ENCODE measurements around the gene NEK4. TPM values are rescaled to one million over a fixed set of nuclear protein-coding genes. Genes with fewer than 3 reads are reported as not detected.

Gene NEK4
- total RNA-seq, 1 experiment from 2014 or later: 40.5 TPM

DNA sequence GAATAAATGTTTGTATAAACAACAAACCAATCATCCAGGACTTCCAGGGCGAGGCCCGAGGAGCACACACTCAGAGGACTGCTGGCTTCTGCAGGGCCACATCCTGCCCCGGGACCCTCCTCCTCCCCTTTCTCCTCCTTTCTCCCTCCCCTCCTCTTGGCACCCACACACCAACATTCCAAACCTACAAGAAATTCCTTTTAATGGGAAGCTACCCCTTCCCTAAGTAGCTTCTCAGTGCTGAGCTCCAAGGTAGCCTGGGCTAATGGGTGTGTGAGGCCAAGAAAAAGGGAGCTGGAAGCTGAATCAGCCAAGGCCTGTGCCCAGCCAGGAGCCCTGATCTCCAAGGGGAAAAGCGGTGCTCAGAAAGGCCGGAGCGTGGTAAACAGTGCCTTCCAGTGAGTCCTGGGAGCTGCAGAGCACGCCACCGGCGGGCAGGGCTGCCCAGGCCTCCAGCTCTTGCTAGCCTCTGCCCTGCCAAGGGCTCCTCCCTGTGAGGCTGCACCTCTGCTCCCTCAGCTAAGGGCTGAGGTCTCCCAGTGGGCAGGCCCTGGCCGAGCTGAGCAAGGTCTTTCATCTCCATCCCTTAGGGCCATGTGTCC is 27.7 kb upstream of the NEK4 start:
- no peaks in the 10 kb centered on the region for H3K36me3 Mint-ChIP-seq (ENCODE audit: insufficient read depth, unreplicated experiment)
- no peaks in the 10 kb centered on the region for H3K9me3 Mint-ChIP-seq (ENCODE audit: unreplicated experiment)
- no peaks in the 10 kb centered on the region for H3K27me3 Mint-ChIP-seq (ENCODE audit: insufficient read depth, unreplicated experiment)
- DNase-seq: no peak
- peaks cover 8% of the 10 kb centered on the region for H3K4me1 Mint-ChIP-seq (ENCODE audit: low read depth, unreplicated experiment)
- BruUV-seq (replicated peaks): no TSS peak
- TF ChIP-seq, protein P1, sequence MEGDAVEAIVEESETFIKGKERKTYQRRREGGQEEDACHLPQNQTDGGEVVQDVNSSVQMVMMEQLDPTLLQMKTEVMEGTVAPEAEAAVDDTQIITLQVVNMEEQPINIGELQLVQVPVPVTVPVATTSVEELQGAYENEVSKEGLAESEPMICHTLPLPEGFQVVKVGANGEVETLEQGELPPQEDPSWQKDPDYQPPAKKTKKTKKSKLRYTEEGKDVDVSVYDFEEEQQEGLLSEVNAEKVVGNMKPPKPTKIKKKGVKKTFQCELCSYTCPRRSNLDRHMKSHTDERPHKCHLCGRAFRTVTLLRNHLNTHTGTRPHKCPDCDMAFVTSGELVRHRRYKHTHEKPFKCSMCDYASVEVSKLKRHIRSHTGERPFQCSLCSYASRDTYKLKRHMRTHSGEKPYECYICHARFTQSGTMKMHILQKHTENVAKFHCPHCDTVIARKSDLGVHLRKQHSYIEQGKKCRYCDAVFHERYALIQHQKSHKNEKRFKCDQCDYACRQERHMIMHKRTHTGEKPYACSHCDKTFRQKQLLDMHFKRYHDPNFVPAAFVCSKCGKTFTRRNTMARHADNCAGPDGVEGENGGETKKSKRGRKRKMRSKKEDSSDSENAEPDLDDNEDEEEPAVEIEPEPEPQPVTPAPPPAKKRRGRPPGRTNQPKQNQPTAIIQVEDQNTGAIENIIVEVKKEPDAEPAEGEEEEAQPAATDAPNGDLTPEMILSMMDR (IDR thresholded peaks at IDR 0.05; ENCODE audit: insufficient read depth in 1 of 2, low read depth in 1 of 2, low read length in 1 of 2, severe bottlenecking in 1 of 2, unreplicated experiment in 1 of 2): no peak
- no peak overlapping the region for H3K27ac Mint-ChIP-seq (ENCODE audit: unreplicated experiment)
- no peaks in the 10 kb centered on the region for H3K27me3 ChIP-seq (replicated peaks; ENCODE audit: control insufficient read depth, insufficient read depth, low read length)
- POLR2A ChIA-PET: no interaction called here
- intact Hi-C loops (cut with micrococcal nuclease; ENCODE audit: unreplicated experiment): no loop called here
- no peaks in the 10 kb centered on the region for H3K36me3 ChIP-seq (ENCODE audit: control insufficient read depth, insufficient read depth, low read length)
- no peaks in the 10 kb centered on the region for H3K9me3 ChIP-seq
- CTCF ChIA-PET: interaction anchor here (0.8 to 0.9 kb wide), 2 partner anchors 15 to 18 kb away, joined by 3 to 5 read pairs; no protein-coding TSS in a partner anchor
- H3K4me3 Mint-ChIP-seq (ENCODE audit: unreplicated experiment): no peak overlapping the region
- no peak overlapping the region for H3K4me3 ChIP-seq (ENCODE audit: low read depth, low read length)
- H3K4me1 ChIP-seq: no peaks in the 10 kb centered on the region

GRCh38 chr3:52796411-52796810 is 25.7 kb upstream of the NEK4 start:
- no peaks in the 10 kb centered on the region for H3K27me3 ChIP-seq (replicated peaks; ENCODE audit: control insufficient read depth, insufficient read depth, low read length)
- no peaks in the 10 kb centered on the region for H3K36me3 Mint-ChIP-seq (ENCODE audit: insufficient read depth, unreplicated experiment)
- no peaks in the 10 kb centered on the region for H3K4me1 ChIP-seq
- H3K27me3 Mint-ChIP-seq (ENCODE audit: insufficient read depth, unreplicated experiment): no peaks in the 10 kb centered on the region
- BruUV-seq (replicated peaks): no TSS peak
- intact Hi-C loops (cut with micrococcal nuclease; ENCODE audit: unreplicated experiment): no loop called here
- H3K27ac Mint-ChIP-seq (ENCODE audit: unreplicated experiment): no peak overlapping the region
- no peak overlapping the region for H3K4me3 Mint-ChIP-seq (ENCODE audit: unreplicated experiment)
- H3K4me1 Mint-ChIP-seq (ENCODE audit: low read depth, unreplicated experiment): peaks cover under 1% of the 10 kb centered on the region
- H3K36me3 ChIP-seq (ENCODE audit: control insufficient read depth, insufficient read depth, low read length): no peaks in the 10 kb centered on the region
- TF ChIP-seq, protein P1 (IDR thresholded peaks at IDR 0.05; ENCODE audit: insufficient read depth in 1 of 2, low read depth in 1 of 2, low read length in 1 of 2, severe bottlenecking in 1 of 2, unreplicated experiment in 1 of 2): no peak
- no peak overlapping the region for H3K4me3 ChIP-seq (ENCODE audit: low read depth, low read length)
- H3K9me3 Mint-ChIP-seq (ENCODE audit: unreplicated experiment): no peaks in the 10 kb centered on the region
- ChIA-PET POLR2A (no interaction called here), CTCF (no interaction called here)
- no peak for DNase-seq
- H3K9me3 ChIP-seq: no peaks in the 10 kb centered on the region

DNA sequence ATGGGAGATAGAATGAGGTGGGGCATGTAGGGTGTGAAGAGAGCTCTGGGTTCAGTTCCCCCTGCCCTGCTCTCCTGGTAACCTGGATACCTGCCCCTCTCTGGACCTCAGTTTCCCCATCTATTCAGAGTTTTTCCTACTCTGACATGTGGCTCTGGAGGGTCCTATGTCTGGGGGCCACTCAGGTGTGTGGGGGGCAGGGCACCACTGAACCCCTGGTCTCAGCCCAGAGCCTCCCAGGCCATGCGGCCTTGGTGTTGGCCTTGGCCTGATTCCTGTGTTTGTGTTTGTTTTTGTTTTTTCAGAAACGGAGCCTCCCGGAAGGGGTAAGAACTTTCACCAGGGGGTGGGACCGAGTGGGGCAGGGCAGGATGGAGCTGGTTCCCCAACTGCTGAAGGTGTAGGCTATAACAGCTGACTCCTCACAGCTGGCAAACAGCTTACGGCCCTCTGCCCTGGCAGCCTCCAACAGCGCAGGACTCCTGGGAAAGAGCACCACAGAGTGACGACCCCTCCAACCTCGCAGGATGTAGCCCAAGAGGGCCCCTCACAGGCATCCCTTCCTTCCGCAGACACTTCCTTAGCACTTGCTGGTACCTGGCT is 24.7 kb upstream of the NEK4 start:
- Histone ChIP-seq H3K27me3 (replicated peaks; ENCODE audit: control insufficient read depth, insufficient read depth, low read length) (no peaks in the 10 kb centered on the region), H3K4me1 (no peaks in the 10 kb centered on the region), H3K4me3 (ENCODE audit: low read depth, low read length) (no peak overlapping the region), H3K36me3 (ENCODE audit: control insufficient read depth, insufficient read depth, low read length) (no peaks in the 10 kb centered on the region), H3K9me3 (no peaks in the 10 kb centered on the region)
- TF ChIP-seq, protein P1 (IDR thresholded peaks at IDR 0.05; ENCODE audit: insufficient read depth in 1 of 2, low read depth in 1 of 2, low read length in 1 of 2, severe bottlenecking in 1 of 2, unreplicated experiment in 1 of 2): no peak
- no TSS peak for BruUV-seq (replicated peaks)
- Mint-ChIP-seq H3K27ac (ENCODE audit: unreplicated experiment) (no peak overlapping the region), H3K27me3 (ENCODE audit: insufficient read depth, unreplicated experiment) (no peaks in the 10 kb centered on the region), H3K9me3 (ENCODE audit: unreplicated experiment) (no peaks in the 10 kb centered on the region), H3K36me3 (ENCODE audit: insufficient read depth, unreplicated experiment) (no peaks in the 10 kb centered on the region), H3K4me1 (ENCODE audit: low read depth, unreplicated experiment) (no peaks in the 10 kb centered on the region), H3K4me3 (ENCODE audit: unreplicated experiment) (no peak overlapping the region)
- POLR2A ChIA-PET: no interaction called here
- CTCF ChIA-PET: no interaction called here
- intact Hi-C loops (cut with micrococcal nuclease; ENCODE audit: unreplicated experiment): no loop called here
- no peak for DNase-seq

All from Caco-2 (cell line).